NCI-H69 (cell line): ENCODE measurements around the gene SIT1.

Experiments
- DNase-seq: peaks from one replicate; lab custom pipeline; 2025; lab: John Stamatoyannopoulos, UW

SIT1 gene

GRCh38 chr9:35650341-35651158 lies at the start of gene SIT1:
TSS of gene SIT1 (minus strand) at chr9:35650931. CDS start at chr9:35650853, 78 bp downstream.
- DNase-seq = peak; percentile 45

GRCh38 chr9:35700031-35700430 lies 49.3 kb upstream of the SIT1 start:
- no peak for DNase-seq

GRCh38 chr9:35698231-35698630 lies 47.5 kb upstream of the SIT1 start:
- no peak for DNase-seq

GRCh38 chr9:35697486-35697885 lies 46.8 kb upstream of the SIT1 start:
- DNase-seq = no peak

- DNase-seq = peak; percentile 66
Measured at GRCh38 chr9:35696520-35697215, 45.9 kb upstream of the SIT1 start.

- no peak for DNase-seq
Measured at GRCh38 chr9:35695943-35696401, 45.2 kb upstream of the SIT1 start.

GRCh38 chr9:35691757-35692301 lies 41.1 kb upstream of the SIT1 start:
- DNase-seq = no peak

GRCh38 chr9:35691334-35691650 lies 40.6 kb upstream of the SIT1 start:
- no peak for DNase-seq

- peak; percentile 84 for DNase-seq
Measured at GRCh38 chr9:35690614-35691333, 40.0 kb upstream of the SIT1 start.

- DNase-seq = no peak
Measured at GRCh38 chr9:35690294-35690613, 39.5 kb upstream of the SIT1 start.

GRCh38 chr9:35689542-35690293 lies 39.0 kb upstream of the SIT1 start, which contains the start of gene TPM2:
TSS of gene TPM2 (minus strand) at chr9:35689925. CDS start at chr9:35689817, 108 bp downstream.
- DNase-seq = peak; percentile 32

GRCh38 chr9:35688558-35689541 lies 38.1 kb upstream of the SIT1 start:
- DNase-seq = peak; percentile 16

- DNase-seq = no peak
Measured at GRCh38 chr9:35687972-35688557, 37.3 kb upstream of the SIT1 start.

- DNase-seq = no peak
Measured at GRCh38 chr9:35687306-35687705, 36.6 kb upstream of the SIT1 start.

- no peak for DNase-seq
Measured at GRCh38 chr9:35686222-35687203, 35.8 kb upstream of the SIT1 start.

- DNase-seq = no peak
Measured at GRCh38 chr9:35685506-35685905, 34.8 kb upstream of the SIT1 start.

- no peak for DNase-seq
Measured at GRCh38 chr9:35684921-35685320, 34.2 kb upstream of the SIT1 start.

- DNase-seq = no peak
Measured at GRCh38 chr9:35683323-35683722, 32.6 kb upstream of the SIT1 start.
